Measurements from ENCODE around the gene PKLR. TPM values are rescaled to one million over a fixed set of nuclear protein-coding genes. Genes with fewer than 3 reads are reported as not detected.
A peak's percentile ranks its signal among the peaks of the same experiment; 100 is the strongest.
"Not testable (repeated sequence)": the region's sequence is repeated elsewhere in the genome, so short reads cannot be mapped to it uniquely, and the experiment has no call there.

Gene PKLR
- total RNA-seq, 2 donors from 2014 or later = 0.14 TPM; not detected in 1

DNA sequence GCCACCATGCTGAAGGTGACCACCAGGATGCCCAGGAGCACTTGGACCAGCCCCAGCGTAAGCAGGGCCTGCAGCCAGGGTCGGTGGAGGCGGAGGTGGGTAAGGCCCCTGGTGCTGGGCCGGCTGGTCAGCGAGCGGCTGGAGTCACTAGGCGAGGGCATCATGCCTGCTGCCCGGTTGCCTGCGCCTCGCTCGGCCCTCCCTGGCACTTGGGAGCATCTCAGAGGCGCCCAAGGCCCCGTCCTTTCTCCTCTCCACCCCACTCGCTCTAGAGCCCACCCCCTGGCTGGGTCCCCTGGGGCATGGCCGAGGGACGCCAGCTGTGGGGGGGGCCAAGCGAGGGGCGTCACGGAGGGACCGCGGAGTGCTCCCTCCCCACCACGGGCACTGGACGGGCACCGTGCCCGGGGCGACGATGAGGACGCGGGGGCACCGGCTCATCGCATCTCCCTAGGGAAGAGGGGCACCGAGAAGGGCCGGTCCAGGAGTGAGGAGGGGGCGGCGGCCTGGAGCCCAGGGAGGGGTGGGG is 46.5 kb downstream of the PKLR start:
- no peak for DNase-seq (ENCODE audit: low spot score in 2 of 2)
- peak; percentile 1 for ATAC-seq
- peak overlapping the region in 1 of 2 donors; percentile 82 for H3K27ac Mint-ChIP-seq
- no peaks in the 10 kb centered on the region for H3K9me3 Mint-ChIP-seq
- H3K36me3 Mint-ChIP-seq = peaks cover 0 to 11% of the 10 kb centered on the region in 2 donors

DNA sequence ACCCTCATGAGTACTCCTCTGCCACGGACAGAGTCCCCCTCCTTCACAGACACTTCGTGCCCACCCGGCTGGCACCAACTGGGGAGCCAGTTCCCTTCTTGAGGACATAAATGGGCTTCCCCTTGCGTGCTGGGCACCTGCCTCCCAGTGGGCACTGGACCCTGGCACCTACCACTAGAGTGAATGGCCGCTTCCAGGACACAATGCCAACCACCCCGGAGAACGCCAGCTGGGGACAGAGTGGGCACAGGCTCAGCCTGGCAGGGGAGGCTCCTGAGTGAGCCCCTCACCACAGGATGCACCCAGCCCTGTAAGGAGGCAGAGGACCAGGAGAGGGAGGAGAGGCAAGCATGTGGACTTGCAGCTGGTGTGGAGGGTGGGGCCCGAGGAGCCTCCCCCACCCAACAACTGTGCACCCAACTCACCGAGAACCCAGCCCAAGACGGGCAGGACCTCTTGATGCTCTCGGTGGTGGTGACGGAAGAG is 47.0 kb downstream of the PKLR start:
- Mint-ChIP-seq H3K36me3 (peaks cover 0 to 11% of the 10 kb centered on the region in 2 donors), H3K27ac (peak overlapping the region; percentile 56 to 72), H3K9me3 (no peaks in the 10 kb centered on the region)
- ATAC-seq (no peak), DNase-seq (ENCODE audit: low spot score in 2 of 2) (no peak)

DNA sequence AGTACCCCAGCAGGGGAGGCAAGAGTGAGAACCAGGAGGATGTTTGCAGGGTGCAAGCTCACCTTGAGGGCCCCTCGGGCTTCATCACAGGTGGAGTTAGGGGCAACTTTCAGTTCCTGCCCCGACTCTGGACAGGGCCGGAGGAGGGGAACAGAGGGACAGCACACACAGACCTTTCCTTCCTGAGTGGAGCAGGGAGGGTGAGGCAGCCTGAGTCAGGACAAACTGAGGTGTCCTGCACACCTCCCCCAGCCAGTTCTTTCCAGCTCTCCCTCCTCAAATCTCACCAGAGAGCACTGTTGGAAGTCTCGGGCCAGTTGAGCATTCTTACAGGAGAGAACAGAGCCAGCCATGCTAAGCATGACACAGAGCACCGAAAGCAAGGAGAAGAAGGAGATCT is 47.4 kb downstream of the PKLR start:
- peak overlapping the region in 1 of 2 donors; percentile 56 for H3K27ac Mint-ChIP-seq
- no peaks in the 10 kb centered on the region for H3K9me3 Mint-ChIP-seq
- peaks cover 0 to 11% of the 10 kb centered on the region in 2 donors for H3K36me3 Mint-ChIP-seq
- DNase-seq (ENCODE audit: low spot score in 2 of 2) (no peak), ATAC-seq (no peak)

DNA sequence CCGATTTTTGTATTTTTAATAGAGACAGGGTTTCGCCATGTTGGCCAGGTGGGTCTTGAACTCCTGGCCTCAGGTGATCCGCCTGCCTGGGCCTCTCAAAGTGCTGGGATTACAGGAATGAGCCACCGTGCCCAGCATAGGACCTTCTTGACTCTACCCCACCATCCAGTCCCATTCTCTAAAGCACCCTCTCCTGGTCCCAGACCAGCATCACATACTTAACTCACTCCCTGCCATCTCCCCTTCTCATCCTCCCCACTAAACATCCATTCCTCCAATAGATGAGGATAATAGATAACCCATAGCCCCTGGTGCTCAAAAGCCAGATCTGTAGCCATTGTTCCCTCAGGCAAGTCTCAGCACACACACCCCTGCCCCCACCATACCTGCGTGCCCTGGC is 48.0 kb downstream of the PKLR start:
- ATAC-seq (no peak), DNase-seq (ENCODE audit: low spot score in 2 of 2) (no peak)
- Mint-ChIP-seq H3K27ac (peak overlapping the region; percentile 11 to 56), H3K36me3 (peaks cover 0 to 11% of the 10 kb centered on the region in 2 donors), H3K9me3 (no peaks in the 10 kb centered on the region)

DNA sequence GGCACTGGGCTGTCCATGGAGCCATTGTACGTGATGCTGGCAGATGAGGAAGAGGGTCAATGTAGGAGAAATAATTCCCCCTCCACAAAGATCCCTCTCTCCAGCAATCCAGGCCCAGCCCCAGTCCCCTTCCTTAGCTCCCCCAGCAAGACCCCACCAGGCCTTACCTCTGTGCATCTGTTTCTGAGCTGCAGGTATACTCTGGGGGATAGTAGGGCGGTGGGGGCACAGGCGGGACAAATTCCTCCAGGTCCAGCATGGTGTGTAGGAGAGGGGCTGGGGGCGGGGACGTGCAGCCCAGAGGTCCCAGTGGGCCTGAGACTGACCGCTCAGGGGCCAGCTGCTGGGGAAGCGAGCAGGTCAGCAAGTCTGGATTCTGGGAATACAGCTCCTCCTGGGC is 49.7 kb downstream of the PKLR start:
- Mint-ChIP-seq H3K27ac (no peak overlapping the region), H3K9me3 (no peaks in the 10 kb centered on the region), H3K36me3 (peaks cover 0 to under 1% of the 10 kb centered on the region in 2 donors)
- DNase-seq (ENCODE audit: low spot score in 2 of 2) (no peak), ATAC-seq (no peak)

DNA sequence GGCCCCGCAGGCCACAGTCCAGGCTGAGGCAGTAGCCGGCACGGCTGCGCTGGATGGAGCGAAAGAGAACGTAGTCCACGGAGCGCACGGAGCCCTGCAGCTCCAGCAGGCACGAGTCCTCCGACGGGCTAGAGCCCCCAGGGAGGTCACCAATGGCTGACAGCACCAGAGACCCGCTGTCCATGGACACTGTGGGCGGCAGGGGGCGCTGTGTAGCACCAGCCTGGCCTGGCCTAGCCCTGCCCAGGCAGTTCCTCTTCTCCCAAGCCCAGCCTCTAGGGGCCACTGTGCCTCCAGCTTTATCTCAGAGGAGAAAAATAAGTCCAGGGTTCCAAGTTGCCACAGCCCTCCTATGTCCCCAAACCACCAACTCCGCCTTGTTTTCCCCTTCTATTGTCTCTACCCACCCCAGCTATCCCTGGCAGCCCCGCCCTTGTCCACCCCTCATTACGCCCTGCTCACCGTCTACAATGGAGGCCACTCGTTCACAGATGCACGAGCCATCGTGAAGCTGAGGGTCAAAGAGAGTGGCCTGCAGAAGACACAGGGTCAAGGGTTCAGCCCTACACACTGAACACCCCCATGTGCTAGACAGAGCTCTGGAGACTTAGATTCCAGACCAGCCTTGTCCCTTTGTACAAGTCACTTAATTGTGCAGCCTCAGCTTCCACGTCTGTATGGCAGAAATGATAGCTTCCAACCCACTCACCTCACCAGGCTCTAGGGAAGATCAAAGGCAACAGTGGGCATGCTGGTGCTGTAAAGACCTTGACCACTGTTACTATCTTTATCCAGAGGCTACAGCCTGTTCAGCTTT is 50.4 kb downstream of the PKLR start:
- H3K36me3 Mint-ChIP-seq = peaks cover 0 to 6% of the 10 kb centered on the region in 2 donors
- H3K27ac Mint-ChIP-seq = peak overlapping the region in 1 of 2 donors; percentile 57
- DNase-seq (ENCODE audit: low spot score in 2 of 2) (peak; percentile 92 to 100), ATAC-seq (peak; percentile 93 to 97)
- H3K9me3 Mint-ChIP-seq = peaks cover 0 to 3% of the 10 kb centered on the region in 2 donors

DNA sequence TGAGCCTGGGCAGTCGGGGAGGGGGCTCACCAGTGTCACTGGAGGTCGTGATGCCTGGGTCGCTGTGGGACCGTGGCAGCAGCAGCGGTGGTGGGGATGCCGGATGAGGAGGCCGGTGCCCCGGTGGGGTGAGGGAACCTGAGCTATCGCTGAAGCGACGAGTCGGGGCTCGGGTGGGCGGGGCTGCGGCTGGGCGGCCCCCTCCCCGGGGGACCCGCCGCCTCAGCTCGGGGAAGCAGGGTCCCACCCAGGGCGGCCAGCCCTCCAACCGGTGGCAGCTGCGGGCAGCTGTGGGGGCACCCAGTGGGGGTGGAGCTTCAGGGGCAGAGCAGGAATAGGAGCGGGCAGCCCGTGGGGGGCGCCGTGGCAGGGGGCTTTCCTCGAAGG is 51.0 kb downstream of the PKLR start:
- Mint-ChIP-seq H3K9me3 (peaks cover 0 to 6% of the 10 kb centered on the region in 2 donors), H3K36me3 (peaks cover 0 to 9% of the 10 kb centered on the region in 2 donors), H3K27ac (peak overlapping the region; percentile 50 to 57)
- peak in 1 of 2 donors; percentile 27 for ATAC-seq
- DNase-seq (ENCODE audit: low spot score in 2 of 2) = no peak

DNA sequence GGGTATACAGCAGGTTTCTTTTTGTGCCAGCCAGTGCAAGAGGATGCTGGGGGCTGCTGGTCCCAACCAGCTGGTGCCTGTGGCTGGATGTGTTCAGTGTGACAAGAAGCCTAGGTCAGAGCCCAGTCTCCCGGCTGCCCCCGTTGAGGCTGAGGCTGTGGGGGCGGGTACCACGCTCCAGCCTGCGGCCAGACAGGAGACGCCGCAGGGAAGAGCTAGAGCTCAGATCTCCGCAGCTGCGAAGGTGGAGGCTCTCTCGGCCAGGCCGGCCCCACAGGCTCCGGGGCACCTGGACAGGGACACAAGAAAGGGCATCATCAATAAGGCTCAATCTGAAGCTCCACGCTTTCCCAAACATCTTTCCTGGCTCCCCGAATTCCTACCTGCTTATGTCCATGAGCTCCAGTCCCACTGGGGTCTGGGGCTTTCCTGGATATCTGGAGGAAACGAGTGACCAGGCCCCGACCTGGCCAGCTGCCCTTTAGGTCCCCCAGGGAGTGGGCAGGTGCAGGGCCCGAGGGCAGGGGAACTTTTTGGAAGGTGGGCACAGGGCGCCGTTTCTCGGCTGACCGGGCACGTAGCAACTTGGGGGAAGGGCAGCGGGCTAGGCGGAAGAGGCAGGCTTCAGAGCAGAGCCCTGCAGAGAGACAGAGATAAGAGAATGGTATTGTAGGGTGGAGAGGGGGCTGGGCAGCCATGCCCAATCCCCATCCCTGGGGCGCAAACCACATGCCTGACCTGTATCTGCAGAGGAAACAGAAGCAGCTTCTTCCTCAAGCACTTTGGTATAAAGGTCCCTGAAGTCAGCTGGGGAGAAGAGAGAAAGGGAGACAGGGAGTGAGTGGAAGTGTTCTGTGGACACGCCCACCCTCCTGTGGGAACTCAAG is 53.3 kb downstream of the PKLR start:
- ATAC-seq (no peak), DNase-seq (ENCODE audit: low spot score in 2 of 2) (no peak)
- H3K9me3 Mint-ChIP-seq = peaks cover 0 to 6% of the 10 kb centered on the region in 2 donors
- no peak overlapping the region for H3K27ac Mint-ChIP-seq
- H3K36me3 Mint-ChIP-seq = peaks cover 11 to 16% of the 10 kb centered on the region in 2 donors

DNA sequence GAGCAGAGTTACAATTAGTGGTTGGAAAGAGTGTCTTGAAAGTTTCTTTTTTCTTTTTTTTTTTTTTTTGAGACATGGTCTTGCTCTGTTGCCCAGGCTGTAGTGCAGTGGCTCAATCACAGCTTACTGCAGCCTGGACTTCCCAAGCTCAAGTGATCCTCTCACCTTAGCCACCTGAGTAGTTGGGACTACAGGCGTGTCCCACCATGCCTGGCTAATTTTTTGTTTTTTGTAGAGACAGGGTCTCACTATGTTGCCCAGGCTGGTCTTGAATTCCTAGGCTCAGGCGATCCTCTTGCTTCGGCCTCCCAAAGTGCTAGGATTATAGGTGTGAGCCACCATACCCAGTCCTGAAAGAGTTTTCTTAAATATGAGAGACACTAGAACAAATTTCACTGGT is 54.4 kb downstream of the PKLR start:
- Mint-ChIP-seq H3K36me3 (peaks cover 11 to 16% of the 10 kb centered on the region in 2 donors), H3K27ac (peak overlapping the region in 1 of 2 donors; percentile 13)
- not testable (repeated sequence) for H3K9me3 Mint-ChIP-seq; ATAC-seq; DNase-seq (ENCODE audit: low spot score in 2 of 2)

DNA sequence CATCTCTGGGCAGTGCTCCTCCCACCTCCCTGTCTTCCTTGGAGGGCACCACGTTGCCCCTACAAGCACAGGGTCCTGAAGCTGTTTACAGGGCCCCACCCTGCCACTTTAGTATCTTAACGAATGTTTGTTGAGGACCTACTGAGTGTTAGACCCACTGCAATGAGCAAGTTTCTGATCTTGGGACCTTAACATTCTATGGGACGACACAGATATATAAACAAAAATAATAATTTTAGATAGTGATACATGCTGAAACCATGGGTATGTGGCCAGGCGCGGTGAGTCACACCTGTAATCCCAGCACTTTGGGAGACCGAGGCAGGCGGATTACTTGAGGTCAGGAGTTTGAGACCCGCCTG is 56.1 kb downstream of the PKLR start:
- peaks cover 15 to 16% of the 10 kb centered on the region in 2 donors for H3K36me3 Mint-ChIP-seq
- ATAC-seq (no peak), DNase-seq (ENCODE audit: low spot score in 2 of 2) (no peak)
- peaks cover 0 to 6% of the 10 kb centered on the region in 2 donors for H3K9me3 Mint-ChIP-seq
- peak overlapping the region; percentile 83 to 86 for H3K27ac Mint-ChIP-seq

DNA sequence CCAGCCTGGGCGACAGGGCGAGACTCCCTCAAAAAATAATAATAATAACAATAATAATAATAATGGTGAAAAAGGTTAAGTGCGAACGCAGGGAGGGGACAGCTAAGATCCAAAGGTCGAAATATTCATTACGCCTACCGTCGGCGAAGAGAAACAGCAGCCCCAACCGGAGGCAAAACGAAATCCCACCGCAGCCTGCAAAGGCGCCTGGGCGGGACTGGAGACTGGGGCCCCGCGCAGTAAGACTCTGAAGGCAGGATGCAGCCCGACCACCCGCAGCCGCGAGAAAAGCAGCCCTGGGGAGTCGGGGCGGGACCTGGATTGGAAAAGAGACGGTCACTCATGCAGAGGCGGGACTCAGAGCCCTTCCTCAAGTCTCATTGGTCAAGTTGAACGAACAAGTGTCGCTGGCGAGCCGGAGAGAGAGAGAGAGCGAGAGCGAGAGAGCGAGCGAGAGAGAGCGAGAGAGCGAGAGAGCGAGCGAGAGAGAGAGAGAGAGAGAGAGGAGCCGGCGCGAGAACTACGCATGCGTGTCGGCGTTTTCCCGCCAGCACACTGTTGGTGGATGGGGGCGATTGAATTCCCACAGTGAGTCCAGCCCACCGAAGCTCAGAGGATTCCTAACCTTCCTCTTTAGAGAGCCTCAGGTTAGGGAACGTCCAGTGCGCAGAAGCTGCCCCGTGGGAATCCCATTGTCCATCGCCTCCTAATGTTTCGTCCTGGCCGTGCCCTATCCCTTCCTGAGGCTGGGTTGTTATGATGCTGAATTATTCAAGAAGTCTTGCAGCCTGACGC is 56.7 kb downstream of the PKLR start:
- H3K9me3 Mint-ChIP-seq = peaks cover 0 to 6% of the 10 kb centered on the region in 2 donors
- DNase-seq (ENCODE audit: low spot score in 2 of 2) = peak; percentile 95 to 97
- peak; percentile 89 to 97 for ATAC-seq
- peak overlapping the region; percentile 86 to 95 for H3K27ac Mint-ChIP-seq
- peaks cover 15 to 16% of the 10 kb centered on the region in 2 donors for H3K36me3 Mint-ChIP-seq

DNA sequence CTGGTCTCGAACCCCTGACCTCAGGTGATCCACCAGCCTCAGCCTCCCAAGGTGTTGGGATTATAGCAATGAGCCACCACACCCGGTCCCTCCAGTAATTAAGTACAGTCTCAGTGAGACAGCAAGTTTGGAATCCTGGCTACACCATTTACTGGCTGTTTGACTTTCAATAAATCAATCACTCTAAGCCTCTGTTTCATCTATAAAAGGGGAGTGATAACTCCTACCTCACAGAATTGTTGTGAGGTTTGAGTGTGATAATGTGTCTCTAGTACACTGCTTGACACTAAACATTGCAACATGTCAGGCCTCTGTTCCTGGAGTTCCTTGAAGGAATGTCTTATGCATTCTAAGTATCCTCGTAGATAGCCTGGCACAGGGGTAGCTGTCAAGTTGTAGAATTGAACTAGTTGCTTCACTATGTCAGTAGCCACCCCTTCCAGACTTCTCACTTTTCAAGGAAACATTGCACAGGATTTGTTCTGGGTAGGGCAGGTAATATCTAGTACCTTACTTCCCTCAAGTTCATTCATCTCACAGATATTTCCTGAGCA is 58.4 kb downstream of the PKLR start:
- no peak for ATAC-seq
- peak overlapping the region in 1 of 2 donors; percentile 86 for H3K27ac Mint-ChIP-seq

DNA sequence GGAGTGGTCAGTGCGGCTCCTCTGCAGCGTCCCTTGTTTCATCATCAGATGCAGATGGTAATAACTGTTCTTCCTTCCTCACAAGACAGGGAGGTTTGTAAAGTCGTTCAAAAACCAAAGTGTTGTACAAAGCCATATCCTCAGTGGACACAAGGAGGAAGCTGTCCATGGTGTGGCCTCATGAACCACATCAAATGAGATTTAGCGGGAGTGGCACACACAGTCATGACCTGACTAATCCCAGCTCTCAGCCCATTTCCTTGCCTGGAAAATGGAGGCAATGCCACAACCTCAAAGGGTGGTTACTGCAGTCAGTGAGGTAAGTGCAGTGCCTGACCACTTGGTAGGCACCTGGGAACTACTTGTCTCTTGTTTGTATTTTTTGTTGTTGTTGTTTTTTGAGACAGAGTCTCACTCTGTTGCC is 59.4 kb downstream of the PKLR start:
- peaks cover 16 to 23% of the 10 kb centered on the region in 2 donors for H3K36me3 Mint-ChIP-seq
- peaks cover 0 to 6% of the 10 kb centered on the region in 2 donors for H3K9me3 Mint-ChIP-seq
- DNase-seq (ENCODE audit: low spot score in 2 of 2) (peak in 1 of 2 donors; percentile 75), ATAC-seq (peak in 1 of 2 donors; percentile 55)
- H3K27ac Mint-ChIP-seq = peak overlapping the region in 1 of 2 donors; percentile 86

More for the DNA sequence above, 58.4 kb downstream of the PKLR start:
- H3K36me3 Mint-ChIP-seq = peaks cover 15 to 16% of the 10 kb centered on the region in 2 donors
- DNase-seq (ENCODE audit: low spot score in 2 of 2) = no peak
- peaks cover 0 to 6% of the 10 kb centered on the region in 2 donors for H3K9me3 Mint-ChIP-seq

DNA sequence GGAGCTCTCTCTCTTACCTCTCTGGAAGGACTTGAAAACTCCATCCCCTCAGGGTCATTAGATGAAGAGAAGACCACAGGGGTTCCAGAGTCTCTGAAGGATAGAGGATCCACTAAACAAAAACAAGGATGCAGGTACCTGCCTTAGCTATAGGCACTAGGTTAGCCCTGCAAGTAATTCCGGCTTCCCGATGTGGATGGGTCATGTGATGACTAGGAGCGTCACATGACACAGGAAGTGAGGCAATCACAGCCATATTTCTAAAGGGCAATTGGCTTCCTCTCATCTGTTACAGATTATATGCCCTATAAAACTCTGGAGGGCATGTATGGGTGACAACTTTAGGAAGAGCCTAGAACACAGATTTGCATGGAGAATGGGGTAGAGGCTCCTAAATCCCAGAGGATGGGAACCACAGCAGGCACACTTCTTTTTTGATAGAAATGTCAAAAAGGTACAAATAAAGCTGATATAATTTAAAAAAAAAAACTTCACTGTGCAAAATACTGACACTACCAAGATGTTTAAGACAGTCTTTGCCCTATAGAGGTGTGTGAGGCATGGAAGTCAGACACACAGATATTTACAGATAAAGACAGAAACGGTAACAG is 60.1 kb downstream of the PKLR start:
- Mint-ChIP-seq H3K9me3 (peaks cover 0 to 6% of the 10 kb centered on the region in 2 donors), H3K36me3 (peaks cover 13 to 23% of the 10 kb centered on the region in 2 donors), H3K27ac (peak overlapping the region; percentile 86 to 92)
- peak; percentile 37 to 53 for ATAC-seq
- peak in 1 of 2 donors; percentile 65 for DNase-seq (ENCODE audit: low spot score in 2 of 2)

Measured in activated naive CD4-positive, alpha-beta T cell treated with anti-CD3 and anti-CD28 coated beads, Interleukin-2, amount 50 U/mL, for 72 hours (primary cell).